ENCODE measurements around the gene GPR65.

Gene GPR65

DNA sequence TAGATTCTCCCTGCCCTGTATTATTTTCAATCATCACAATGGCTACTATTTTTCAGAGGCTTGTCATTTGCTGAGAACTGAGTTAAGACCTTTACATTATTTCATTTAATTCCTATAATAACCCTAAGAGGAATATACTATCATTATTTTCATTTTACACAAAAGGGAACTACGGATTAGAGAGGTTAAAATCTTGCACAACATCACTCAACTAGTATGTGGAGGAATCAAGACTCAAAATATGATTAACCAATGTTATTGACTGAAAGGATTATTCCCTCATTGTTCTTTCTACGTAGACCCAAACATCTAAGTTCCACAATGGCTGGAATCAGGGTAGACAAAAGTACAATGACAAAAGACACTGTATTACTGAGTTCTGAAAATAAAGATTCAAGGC is 45.0 kb downstream of the GPR65 start:
- no peaks in the 10 kb centered on the region for H3K4me1 ChIP-seq (ENCODE audit: control insufficient read depth, insufficient read depth, low read length)
- POLR2A ChIA-PET: no interaction called here
- CTCF ChIA-PET: interaction anchor here (0.5 kb wide), 1 partner anchor 113 kb away, joined by 5 read pairs; no protein-coding TSS in a partner anchor

DNA sequence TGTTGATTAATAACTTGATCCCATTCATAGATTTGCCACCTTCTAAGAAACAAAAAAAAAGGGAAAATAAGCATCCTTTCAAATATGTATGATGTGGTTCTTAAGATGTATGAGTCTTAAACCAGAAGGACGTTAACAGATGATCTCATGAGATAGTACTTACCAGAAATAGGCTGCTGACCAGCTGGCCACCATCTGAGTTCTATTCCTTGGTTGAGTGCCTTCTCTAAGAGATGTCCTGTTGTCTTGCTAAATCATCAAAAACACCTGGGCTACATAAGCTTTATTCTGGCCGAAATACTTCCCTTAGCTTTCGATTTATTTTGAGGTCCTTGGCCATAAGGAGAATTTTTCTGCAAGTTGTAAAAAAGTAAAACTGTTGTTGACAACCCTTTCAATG is 55.6 kb downstream of the GPR65 start:
- H3K36me3 ChIP-seq (ENCODE audit: control insufficient read depth in 2 of 2, insufficient read depth in 1 of 2, low read length in 2 of 2): no peaks in the 10 kb centered on the region
- ChIA-PET POLR2A (no interaction called here), CTCF (interaction anchor here (0.7 kb wide), 2 partner anchors 25 to 240 kb away, joined by 3 to 5 read pairs; no protein-coding TSS in a partner anchor)
- H3K4me3 ChIP-seq (ENCODE audit: low read depth, low read length): no peak overlapping the region
- no peaks in the 10 kb centered on the region for H3K4me1 ChIP-seq (ENCODE audit: control insufficient read depth, insufficient read depth, low read length)
- H3K27ac ChIP-seq (ENCODE audit: extremely low read depth, low read depth, low read length): no peak overlapping the region
- no peaks in the 10 kb centered on the region for H3K9me3 ChIP-seq (ENCODE audit: control insufficient read depth, insufficient read depth, low read depth, low read length)
- TF ChIP-seq, protein P1, sequence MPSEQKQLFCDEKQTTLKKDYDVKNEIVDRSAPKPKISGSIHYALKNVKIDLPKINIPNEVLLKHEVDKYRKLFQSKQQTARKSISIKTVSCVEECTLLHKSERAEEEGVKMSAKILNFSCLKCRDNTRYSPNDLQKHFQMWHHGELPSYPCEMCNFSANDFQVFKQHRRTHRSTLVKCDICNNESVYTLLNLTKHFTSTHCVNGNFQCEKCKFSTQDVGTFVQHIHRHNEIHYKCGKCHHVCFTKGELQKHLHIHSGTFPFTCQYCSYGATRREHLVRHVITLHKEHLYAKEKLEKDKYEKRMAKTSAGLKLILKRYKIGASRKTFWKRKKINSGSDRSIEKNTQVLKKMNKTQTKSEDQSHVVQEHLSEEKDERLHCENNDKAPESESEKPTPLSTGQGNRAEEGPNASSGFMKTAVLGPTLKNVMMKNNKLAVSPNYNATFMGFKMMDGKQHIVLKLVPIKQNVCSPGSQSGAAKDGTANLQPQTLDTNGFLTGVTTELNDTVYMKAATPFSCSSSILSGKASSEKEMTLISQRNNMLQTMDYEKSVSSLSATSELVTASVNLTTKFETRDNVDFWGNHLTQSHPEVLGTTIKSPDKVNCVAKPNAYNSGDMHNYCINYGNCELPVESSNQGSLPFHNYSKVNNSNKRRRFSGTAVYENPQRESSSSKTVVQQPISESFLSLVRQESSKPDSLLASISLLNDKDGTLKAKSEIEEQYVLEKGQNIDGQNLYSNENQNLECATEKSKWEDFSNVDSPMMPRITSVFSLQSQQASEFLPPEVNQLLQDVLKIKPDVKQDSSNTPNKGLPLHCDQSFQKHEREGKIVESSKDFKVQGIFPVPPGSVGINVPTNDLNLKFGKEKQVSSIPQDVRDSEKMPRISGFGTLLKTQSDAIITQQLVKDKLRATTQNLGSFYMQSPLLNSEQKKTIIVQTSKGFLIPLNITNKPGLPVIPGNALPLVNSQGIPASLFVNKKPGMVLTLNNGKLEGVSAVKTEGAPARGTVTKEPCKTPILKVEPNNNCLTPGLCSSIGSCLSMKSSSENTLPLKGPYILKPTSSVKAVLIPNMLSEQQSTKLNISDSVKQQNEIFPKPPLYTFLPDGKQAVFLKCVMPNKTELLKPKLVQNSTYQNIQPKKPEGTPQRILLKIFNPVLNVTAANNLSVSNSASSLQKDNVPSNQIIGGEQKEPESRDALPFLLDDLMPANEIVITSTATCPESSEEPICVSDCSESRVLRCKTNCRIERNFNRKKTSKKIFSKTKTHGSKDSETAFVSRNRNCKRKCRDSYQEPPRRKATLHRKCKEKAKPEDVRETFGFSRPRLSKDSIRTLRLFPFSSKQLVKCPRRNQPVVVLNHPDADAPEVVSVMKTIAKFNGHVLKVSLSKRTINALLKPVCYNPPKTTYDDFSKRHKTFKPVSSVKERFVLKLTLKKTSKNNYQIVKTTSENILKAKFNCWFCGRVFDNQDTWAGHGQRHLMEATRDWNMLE (tag by site-specific recombination; conservative IDR thresholded peaks at IDR 0.05; ENCODE audit: low read depth): no peak
- TF ChIP-seq, protein P2, sequence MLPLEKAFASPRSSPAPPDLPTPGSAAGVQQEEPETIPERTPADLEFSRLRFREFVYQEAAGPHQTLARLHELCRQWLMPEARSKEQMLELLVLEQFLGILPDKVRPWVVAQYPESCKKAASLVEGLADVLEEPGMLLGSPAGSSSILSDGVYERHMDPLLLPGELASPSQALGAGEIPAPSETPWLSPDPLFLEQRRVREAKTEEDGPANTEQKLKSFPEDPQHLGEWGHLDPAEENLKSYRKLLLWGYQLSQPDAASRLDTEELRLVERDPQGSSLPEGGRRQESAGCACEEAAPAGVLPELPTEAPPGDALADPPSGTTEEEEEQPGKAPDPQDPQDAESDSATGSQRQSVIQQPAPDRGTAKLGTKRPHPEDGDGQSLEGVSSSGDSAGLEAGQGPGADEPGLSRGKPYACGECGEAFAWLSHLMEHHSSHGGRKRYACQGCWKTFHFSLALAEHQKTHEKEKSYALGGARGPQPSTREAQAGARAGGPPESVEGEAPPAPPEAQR (tag by site-specific recombination; IDR thresholded peaks at IDR 0.05): no peak
- TF ChIP-seq, protein P3, sequence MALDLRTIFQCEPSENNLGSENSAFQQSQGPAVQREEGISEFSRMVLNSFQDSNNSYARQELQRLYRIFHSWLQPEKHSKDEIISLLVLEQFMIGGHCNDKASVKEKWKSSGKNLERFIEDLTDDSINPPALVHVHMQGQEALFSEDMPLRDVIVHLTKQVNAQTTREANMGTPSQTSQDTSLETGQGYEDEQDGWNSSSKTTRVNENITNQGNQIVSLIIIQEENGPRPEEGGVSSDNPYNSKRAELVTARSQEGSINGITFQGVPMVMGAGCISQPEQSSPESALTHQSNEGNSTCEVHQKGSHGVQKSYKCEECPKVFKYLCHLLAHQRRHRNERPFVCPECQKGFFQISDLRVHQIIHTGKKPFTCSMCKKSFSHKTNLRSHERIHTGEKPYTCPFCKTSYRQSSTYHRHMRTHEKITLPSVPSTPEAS (tag by site-specific recombination; IDR thresholded peaks at IDR 0.05): no peak
- TF ChIP-seq ZNF112 (tag by site-specific recombination; IDR thresholded peaks at IDR 0.05): no peak
- no peak for TF ChIP-seq ZNF544 (tag by site-specific recombination; IDR thresholded peaks at IDR 0.05)
- TF ChIP-seq MYNN (tag by site-specific recombination; IDR thresholded peaks at IDR 0.05; ENCODE audit: borderline replicate concordance): no peak
- TF ChIP-seq, protein P4, sequence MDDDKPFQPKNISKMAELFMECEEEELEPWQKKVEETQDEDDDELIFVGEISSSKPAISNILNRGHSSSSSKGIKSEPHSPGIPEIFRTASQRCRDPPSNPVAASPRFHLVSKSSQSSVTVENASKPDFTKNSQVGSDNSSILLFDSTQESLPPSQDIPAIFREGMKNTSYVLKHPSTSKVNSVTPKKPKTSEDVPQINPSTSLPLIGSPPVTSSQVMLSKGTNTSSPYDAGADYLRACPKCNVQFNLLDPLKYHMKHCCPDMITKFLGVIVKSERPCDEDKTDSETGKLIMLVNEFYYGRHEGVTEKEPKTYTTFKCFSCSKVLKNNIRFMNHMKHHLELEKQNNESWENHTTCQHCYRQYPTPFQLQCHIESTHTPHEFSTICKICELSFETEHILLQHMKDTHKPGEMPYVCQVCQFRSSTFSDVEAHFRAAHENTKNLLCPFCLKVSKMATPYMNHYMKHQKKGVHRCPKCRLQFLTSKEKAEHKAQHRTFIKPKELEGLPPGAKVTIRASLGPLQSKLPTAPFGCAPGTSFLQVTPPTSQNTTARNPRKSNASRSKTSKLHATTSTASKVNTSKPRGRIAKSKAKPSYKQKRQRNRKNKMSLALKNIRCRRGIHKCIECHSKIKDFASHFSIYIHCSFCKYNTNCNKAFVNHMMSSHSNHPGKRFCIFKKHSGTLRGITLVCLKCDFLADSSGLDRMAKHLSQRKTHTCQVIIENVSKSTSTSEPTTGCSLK (tag by site-specific recombination; IDR thresholded peaks at IDR 0.05): no peak

More for the DNA sequence above, 45.0 kb downstream of the GPR65 start:
- Histone ChIP-seq H3K9me3 (ENCODE audit: control insufficient read depth, insufficient read depth, low read depth, low read length) (no peaks in the 10 kb centered on the region), H3K4me3 (ENCODE audit: low read depth, low read length) (no peak overlapping the region), H3K27ac (ENCODE audit: extremely low read depth, low read depth, low read length) (no peak overlapping the region), H3K36me3 (ENCODE audit: control insufficient read depth in 2 of 2, insufficient read depth in 1 of 2, low read length in 2 of 2) (no peaks in the 10 kb centered on the region)
- TF ChIP-seq OVOL3 (tag by site-specific recombination; IDR thresholded peaks at IDR 0.05): no peak
- TF ChIP-seq, protein P5, sequence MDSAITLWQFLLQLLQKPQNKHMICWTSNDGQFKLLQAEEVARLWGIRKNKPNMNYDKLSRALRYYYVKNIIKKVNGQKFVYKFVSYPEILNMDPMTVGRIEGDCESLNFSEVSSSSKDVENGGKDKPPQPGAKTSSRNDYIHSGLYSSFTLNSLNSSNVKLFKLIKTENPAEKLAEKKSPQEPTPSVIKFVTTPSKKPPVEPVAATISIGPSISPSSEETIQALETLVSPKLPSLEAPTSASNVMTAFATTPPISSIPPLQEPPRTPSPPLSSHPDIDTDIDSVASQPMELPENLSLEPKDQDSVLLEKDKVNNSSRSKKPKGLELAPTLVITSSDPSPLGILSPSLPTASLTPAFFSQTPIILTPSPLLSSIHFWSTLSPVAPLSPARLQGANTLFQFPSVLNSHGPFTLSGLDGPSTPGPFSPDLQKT (IDR thresholded peaks at IDR 0.05; ENCODE audit: borderline replicate concordance, low read depth, low read length): no peak
- TF ChIP-seq ZNF16 (tag by site-specific recombination; IDR thresholded peaks at IDR 0.05; ENCODE audit: low read depth): no peak
- TF ChIP-seq ZNF558 (tag by site-specific recombination; IDR thresholded peaks at IDR 0.05): no peak
- TF ChIP-seq ZNF114 (tag by site-specific recombination; IDR thresholded peaks at IDR 0.05): no peak
- TF ChIP-seq BCL11A (tag by site-specific recombination; IDR thresholded peaks at IDR 0.05; ENCODE audit: low read depth): no peak
- TF ChIP-seq ZNF610 (tag by site-specific recombination; IDR thresholded peaks at IDR 0.05; ENCODE audit: borderline replicate concordance): no peak
- TF ChIP-seq, protein P6, sequence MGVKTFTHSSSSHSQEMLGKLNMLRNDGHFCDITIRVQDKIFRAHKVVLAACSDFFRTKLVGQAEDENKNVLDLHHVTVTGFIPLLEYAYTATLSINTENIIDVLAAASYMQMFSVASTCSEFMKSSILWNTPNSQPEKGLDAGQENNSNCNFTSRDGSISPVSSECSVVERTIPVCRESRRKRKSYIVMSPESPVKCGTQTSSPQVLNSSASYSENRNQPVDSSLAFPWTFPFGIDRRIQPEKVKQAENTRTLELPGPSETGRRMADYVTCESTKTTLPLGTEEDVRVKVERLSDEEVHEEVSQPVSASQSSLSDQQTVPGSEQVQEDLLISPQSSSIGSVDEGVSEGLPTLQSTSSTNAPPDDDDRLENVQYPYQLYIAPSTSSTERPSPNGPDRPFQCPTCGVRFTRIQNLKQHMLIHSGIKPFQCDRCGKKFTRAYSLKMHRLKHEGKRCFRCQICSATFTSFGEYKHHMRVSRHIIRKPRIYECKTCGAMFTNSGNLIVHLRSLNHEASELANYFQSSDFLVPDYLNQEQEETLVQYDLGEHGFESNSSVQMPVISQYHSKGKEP (tag by site-specific recombination; IDR thresholded peaks at IDR 0.05): no peak
- TF ChIP-seq, protein P7, sequence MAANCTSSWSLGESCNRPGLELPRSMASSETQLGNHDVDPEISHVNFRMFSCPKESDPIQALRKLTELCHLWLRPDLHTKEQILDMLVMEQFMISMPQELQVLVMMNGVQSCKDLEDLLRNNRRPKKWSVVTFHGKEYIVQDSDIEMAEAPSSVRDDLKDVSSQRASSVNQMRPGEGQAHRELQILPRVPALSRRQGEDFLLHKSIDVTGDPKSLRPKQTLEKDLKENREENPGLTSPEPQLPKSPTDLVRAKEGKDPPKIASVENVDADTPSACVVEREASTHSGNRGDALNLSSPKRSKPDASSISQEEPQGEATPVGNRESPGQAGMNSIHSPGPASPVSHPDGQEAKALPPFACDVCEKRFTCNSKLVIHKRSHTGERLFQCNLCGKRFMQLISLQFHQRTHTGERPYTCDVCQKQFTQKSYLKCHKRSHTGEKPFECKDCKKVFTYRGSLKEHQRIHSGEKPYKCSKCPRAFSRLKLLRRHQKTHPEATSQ (tag by site-specific recombination; IDR thresholded peaks at IDR 0.05): no peak
- TF ChIP-seq ZNF157 (tag by site-specific recombination; IDR thresholded peaks at IDR 0.05): no peak
- TF ChIP-seq, protein P8, sequence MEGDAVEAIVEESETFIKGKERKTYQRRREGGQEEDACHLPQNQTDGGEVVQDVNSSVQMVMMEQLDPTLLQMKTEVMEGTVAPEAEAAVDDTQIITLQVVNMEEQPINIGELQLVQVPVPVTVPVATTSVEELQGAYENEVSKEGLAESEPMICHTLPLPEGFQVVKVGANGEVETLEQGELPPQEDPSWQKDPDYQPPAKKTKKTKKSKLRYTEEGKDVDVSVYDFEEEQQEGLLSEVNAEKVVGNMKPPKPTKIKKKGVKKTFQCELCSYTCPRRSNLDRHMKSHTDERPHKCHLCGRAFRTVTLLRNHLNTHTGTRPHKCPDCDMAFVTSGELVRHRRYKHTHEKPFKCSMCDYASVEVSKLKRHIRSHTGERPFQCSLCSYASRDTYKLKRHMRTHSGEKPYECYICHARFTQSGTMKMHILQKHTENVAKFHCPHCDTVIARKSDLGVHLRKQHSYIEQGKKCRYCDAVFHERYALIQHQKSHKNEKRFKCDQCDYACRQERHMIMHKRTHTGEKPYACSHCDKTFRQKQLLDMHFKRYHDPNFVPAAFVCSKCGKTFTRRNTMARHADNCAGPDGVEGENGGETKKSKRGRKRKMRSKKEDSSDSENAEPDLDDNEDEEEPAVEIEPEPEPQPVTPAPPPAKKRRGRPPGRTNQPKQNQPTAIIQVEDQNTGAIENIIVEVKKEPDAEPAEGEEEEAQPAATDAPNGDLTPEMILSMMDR (tag by site-specific recombination; IDR thresholded peaks at IDR 0.05): no peak
- no peak for TF ChIP-seq ZBTB21 (tag by site-specific recombination; IDR thresholded peaks at IDR 0.05)
- TF ChIP-seq OSR2 (tag by site-specific recombination; IDR thresholded peaks at IDR 0.05): no peak
- no peak for TF ChIP-seq ZNF423 (tag by site-specific recombination; IDR thresholded peaks at IDR 0.05)
